ENCODE measurements around the gene ANKRD17. TPM values are rescaled to one million over a fixed set of nuclear protein-coding genes. Genes with fewer than 3 reads are reported as not detected.
A peak's percentile ranks its signal among the peaks of the same experiment; 100 is the strongest.

ANKRD17 gene
- total RNA-seq, 5 donors from 2014 or later (not counting 1 experiment from before 2014, with no cell fraction given): 48.6 to 63.8 (median 51.8) TPM

DNA sequence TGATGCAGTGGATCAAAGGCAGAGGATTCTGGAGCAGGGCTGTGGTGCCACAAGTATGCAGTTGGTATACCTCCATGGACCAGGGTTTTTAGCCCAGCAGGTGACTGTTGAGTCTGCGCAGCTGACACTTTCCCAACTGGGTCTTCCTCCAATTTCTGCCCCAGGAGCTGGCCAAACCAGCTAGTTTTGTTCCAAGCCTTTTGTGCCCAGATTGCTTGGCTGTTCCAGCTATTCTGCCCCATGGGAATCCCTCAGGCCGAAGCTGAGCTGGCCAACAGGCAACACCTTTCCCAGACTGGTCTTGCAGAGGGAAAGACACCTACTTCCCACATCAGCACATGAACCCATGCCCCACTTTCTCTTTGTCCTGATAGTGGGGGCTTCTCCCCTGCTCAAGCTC, 22.8 kb upstream of the ANKRD17 start:
- peaks cover 73% of the 10 kb centered on the region for H3K36me3 Mint-ChIP-seq
- no peak for DNase-seq
- peaks cover 4 to 17% (median 10%) of the 10 kb centered on the region in 3 donors for H3K4me1 Mint-ChIP-seq

DNA sequence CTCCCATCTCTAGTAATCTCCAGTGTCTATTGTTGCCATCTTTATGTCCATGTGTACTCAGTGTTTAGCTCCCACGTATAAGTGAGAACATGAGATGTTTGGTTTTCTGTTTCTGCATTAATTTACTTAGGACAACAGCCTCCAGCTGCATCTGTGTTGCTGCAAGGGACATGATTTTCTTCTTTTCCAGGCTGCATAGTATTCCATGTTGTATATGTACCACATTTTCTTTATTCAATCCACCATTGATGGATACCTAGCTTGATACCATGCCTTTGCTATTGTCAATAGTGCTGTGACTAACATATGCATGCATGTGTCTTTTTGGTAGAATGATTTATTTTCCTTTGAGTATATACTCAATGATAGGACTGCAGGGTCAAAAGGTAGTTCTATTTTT, 18.6 kb upstream of the ANKRD17 start:
- no peaks in the 10 kb centered on the region for H3K9me3 ChIP-seq
- peaks cover 4 to 29% (median 12%) of the 10 kb centered on the region in 3 donors for H3K4me1 Mint-ChIP-seq
- peaks cover 56% of the 10 kb centered on the region for H3K36me3 Mint-ChIP-seq
- no peak for ATAC-seq (replicated peaks in 1 of 4)
- H3K9me3 Mint-ChIP-seq: peaks cover 0 to 15% (median 10%) of the 10 kb centered on the region in 3 donors
- POLR2A ChIA-PET: no interaction called here
- no peak for DNase-seq
- no peak overlapping the region for H3K4me3 Mint-ChIP-seq
- peaks cover 0 to 7% of the 10 kb centered on the region in 2 experiments for H3K27me3 ChIP-seq (replicated peaks in 1 of 2; ENCODE audit: control insufficient read depth in 2 of 2, extremely low read depth in 1 of 2, insufficient read depth in 2 of 2, low read length in 1 of 2)
- H3K36me3 ChIP-seq (ENCODE audit: control insufficient read depth in 2 of 2, extremely low read depth in 1 of 2, insufficient read depth in 1 of 2, low read length in 1 of 2): no peaks in the 10 kb centered on the region
- no CpG with 5 or more reads among the region's 1 CpG for WGBS (ENCODE audit: insufficient coverage)
- CTCF ChIA-PET: no interaction called here
- H3K27ac ChIP-seq (ENCODE audit: low read length): no peak overlapping the region
- no peak overlapping the region for H3K4me3 ChIP-seq (ENCODE audit: control insufficient read depth in 1 of 2, extremely low read depth in 1 of 2, low read length in 1 of 2)
- no peaks in the 10 kb centered on the region for H3K4me1 ChIP-seq (ENCODE audit: control insufficient read depth in 1 of 2, extremely low read depth in 1 of 2, insufficient read depth in 2 of 2, low read length in 2 of 2)
- no peaks in the 10 kb centered on the region for H3K27me3 Mint-ChIP-seq
- H3K27ac Mint-ChIP-seq: no peak overlapping the region

More for the DNA sequence above, 22.8 kb upstream of the ANKRD17 start:
- Histone ChIP-seq H3K4me3 (ENCODE audit: control insufficient read depth in 1 of 2, extremely low read depth in 1 of 2, low read length in 1 of 2) (no peak overlapping the region), H3K27ac (ENCODE audit: low read length) (no peak overlapping the region), H3K27me3 (replicated peaks in 1 of 2; ENCODE audit: control insufficient read depth in 2 of 2, extremely low read depth in 1 of 2, insufficient read depth in 2 of 2, low read length in 1 of 2) (peaks cover 0 to 7% of the 10 kb centered on the region in 2 experiments), H3K9me3 (no peaks in the 10 kb centered on the region), H3K36me3 (ENCODE audit: control insufficient read depth in 2 of 2, extremely low read depth in 1 of 2, insufficient read depth in 1 of 2, low read length in 1 of 2) (no peaks in the 10 kb centered on the region), H3K4me1 (ENCODE audit: control insufficient read depth in 1 of 2, extremely low read depth in 1 of 2, insufficient read depth in 2 of 2, low read length in 2 of 2) (no peaks in the 10 kb centered on the region)
- Mint-ChIP-seq H3K4me3 (no peak overlapping the region), H3K9me3 (peaks cover 0 to 17% (median 12%) of the 10 kb centered on the region in 3 donors), H3K27me3 (no peaks in the 10 kb centered on the region), H3K27ac (no peak overlapping the region)
- ChIA-PET POLR2A (no interaction called here), CTCF (no interaction called here)
- ATAC-seq (replicated peaks in 1 of 4): no peak
- WGBS (ENCODE audit: insufficient coverage): 100% methylated on average over 1 of the region's 2 CpGs

DNA sequence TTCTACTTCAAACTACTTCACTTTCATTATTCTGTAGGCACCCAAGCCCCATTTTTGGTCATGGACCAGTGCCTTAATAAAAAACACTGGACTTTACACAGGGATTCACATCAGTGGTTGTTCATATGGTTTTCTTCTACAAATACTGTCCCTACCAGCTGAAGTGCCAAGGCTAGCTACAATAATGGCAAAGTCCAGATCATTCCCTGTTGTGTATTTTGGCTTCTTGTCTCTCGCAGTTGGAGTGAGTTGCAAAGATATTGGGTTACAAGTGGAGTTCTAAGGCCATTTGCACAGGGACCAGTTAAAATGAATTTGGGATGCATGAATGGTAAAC, 16.7 kb upstream of the ANKRD17 start:
- ChIA-PET POLR2A (no interaction called here), CTCF (no interaction called here)
- Histone ChIP-seq H3K27me3 (replicated peaks in 1 of 2; ENCODE audit: control insufficient read depth in 2 of 2, extremely low read depth in 1 of 2, insufficient read depth in 2 of 2, low read length in 1 of 2) (no peaks in the 10 kb centered on the region), H3K27ac (ENCODE audit: low read length) (no peak overlapping the region), H3K4me3 (ENCODE audit: control insufficient read depth in 1 of 2, extremely low read depth in 1 of 2, low read length in 1 of 2) (no peak overlapping the region), H3K36me3 (ENCODE audit: control insufficient read depth in 2 of 2, extremely low read depth in 1 of 2, insufficient read depth in 1 of 2, low read length in 1 of 2) (no peaks in the 10 kb centered on the region), H3K9me3 (no peaks in the 10 kb centered on the region), H3K4me1 (ENCODE audit: control insufficient read depth in 1 of 2, extremely low read depth in 1 of 2, insufficient read depth in 2 of 2, low read length in 2 of 2) (no peaks in the 10 kb centered on the region)
- Mint-ChIP-seq H3K9me3 (peaks cover 0 to 15% (median 10%) of the 10 kb centered on the region in 3 donors), H3K4me3 (no peak overlapping the region), H3K36me3 (peaks cover 38% of the 10 kb centered on the region), H3K27me3 (no peaks in the 10 kb centered on the region), H3K4me1 (peaks cover 0 to 29% (median 9%) of the 10 kb centered on the region in 3 donors), H3K27ac (no peak overlapping the region)
- no CpG with 5 or more reads among the region's 1 CpG for WGBS (ENCODE audit: insufficient coverage)
- ATAC-seq (replicated peaks in 1 of 4) (no peak), DNase-seq (no peak)

DNA sequence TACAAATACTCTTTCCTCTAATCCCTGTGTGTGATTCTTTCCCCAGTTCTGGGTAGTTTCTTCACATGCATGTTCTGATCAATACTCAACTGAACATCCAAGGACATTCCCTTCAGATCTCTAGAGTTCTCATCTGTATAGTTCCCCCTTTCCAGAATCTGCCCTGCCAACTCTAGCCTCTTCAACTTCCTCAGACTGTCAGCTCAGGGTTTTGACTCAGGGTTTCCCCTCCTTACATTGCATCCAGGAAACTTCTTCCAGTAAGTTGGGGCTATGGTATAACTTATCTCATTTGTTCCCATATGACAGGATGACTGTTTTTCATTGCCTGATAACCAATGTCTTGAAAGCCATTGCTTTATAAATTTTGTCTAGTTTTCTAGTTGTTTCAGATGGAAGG, 14.2 kb upstream of the ANKRD17 start:
- DNase-seq (no peak), ATAC-seq (replicated peaks in 1 of 4) (no peak)
- Histone ChIP-seq H3K27me3 (replicated peaks in 1 of 2; ENCODE audit: control insufficient read depth in 2 of 2, extremely low read depth in 1 of 2, insufficient read depth in 2 of 2, low read length in 1 of 2) (no peaks in the 10 kb centered on the region), H3K4me3 (ENCODE audit: control insufficient read depth in 1 of 2, extremely low read depth in 1 of 2, low read length in 1 of 2) (no peak overlapping the region), H3K27ac (ENCODE audit: low read length) (no peak overlapping the region), H3K9me3 (no peaks in the 10 kb centered on the region), H3K4me1 (ENCODE audit: control insufficient read depth in 1 of 2, extremely low read depth in 1 of 2, insufficient read depth in 2 of 2, low read length in 2 of 2) (no peaks in the 10 kb centered on the region), H3K36me3 (ENCODE audit: control insufficient read depth in 2 of 2, extremely low read depth in 1 of 2, insufficient read depth in 1 of 2, low read length in 1 of 2) (no peaks in the 10 kb centered on the region)
- H3K4me1 Mint-ChIP-seq: peaks cover 0 to 12% (median 3%) of the 10 kb centered on the region in 3 donors
- H3K9me3 Mint-ChIP-seq: peaks cover 0 to under 1% (median 0%) of the 10 kb centered on the region in 3 donors
- POLR2A ChIA-PET: no interaction called here
- no peaks in the 10 kb centered on the region for H3K27me3 Mint-ChIP-seq
- CTCF ChIA-PET: no interaction called here
- peaks cover 22% of the 10 kb centered on the region for H3K36me3 Mint-ChIP-seq
- H3K4me3 Mint-ChIP-seq: no peak overlapping the region
- H3K27ac Mint-ChIP-seq: no peak overlapping the region

DNA sequence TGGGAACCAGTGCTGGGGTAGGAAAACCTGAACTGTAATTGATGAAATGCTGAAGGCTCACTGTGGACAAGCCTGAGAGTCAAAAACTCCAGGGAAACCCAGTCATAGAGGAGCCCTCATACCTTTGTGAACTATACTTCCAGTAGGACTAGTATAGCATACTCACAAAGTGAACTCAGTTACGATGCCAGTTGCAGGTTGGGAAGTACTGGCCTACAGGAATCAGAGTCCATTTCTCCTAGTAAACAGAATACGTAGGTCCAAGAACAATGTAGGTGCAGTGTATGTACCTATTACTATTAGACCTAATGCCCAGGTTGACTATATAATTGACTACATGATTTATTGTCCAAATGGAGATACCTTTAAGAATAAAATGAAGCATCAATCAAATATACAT, 8.5 kb upstream of the ANKRD17 start:
- ChIA-PET POLR2A (no interaction called here), CTCF (interaction anchor here in 1 of 2 donors (0.6 kb wide), 1 partner anchor 223 kb away, joined by 5 read pairs; no protein-coding TSS in a partner anchor)
- no peaks in the 10 kb centered on the region for H3K9me3 Mint-ChIP-seq
- no peaks in the 10 kb centered on the region for H3K36me3 Mint-ChIP-seq
- Histone ChIP-seq H3K36me3 (ENCODE audit: control insufficient read depth in 2 of 2, extremely low read depth in 1 of 2, insufficient read depth in 1 of 2, low read length in 1 of 2) (no peaks in the 10 kb centered on the region), H3K4me1 (ENCODE audit: control insufficient read depth in 1 of 2, extremely low read depth in 1 of 2, insufficient read depth in 2 of 2, low read length in 2 of 2) (no peaks in the 10 kb centered on the region), H3K27me3 (replicated peaks in 1 of 2; ENCODE audit: control insufficient read depth in 2 of 2, extremely low read depth in 1 of 2, insufficient read depth in 2 of 2, low read length in 1 of 2) (no peaks in the 10 kb centered on the region), H3K9me3 (no peaks in the 10 kb centered on the region), H3K4me3 (ENCODE audit: control insufficient read depth in 1 of 2, extremely low read depth in 1 of 2, low read length in 1 of 2) (no peak overlapping the region), H3K27ac (ENCODE audit: low read length) (no peak overlapping the region)
- ATAC-seq (replicated peaks in 1 of 4) (no peak), DNase-seq (no peak)
- H3K4me3 Mint-ChIP-seq: no peak overlapping the region
- H3K4me1 Mint-ChIP-seq: peaks cover 5 to 10% (median 8%) of the 10 kb centered on the region in 3 donors
- no peaks in the 10 kb centered on the region for H3K27me3 Mint-ChIP-seq
- WGBS (ENCODE audit: insufficient coverage): no CpG with 5 or more reads among the region's 2 CpGs
- no peak overlapping the region for H3K27ac Mint-ChIP-seq

DNA sequence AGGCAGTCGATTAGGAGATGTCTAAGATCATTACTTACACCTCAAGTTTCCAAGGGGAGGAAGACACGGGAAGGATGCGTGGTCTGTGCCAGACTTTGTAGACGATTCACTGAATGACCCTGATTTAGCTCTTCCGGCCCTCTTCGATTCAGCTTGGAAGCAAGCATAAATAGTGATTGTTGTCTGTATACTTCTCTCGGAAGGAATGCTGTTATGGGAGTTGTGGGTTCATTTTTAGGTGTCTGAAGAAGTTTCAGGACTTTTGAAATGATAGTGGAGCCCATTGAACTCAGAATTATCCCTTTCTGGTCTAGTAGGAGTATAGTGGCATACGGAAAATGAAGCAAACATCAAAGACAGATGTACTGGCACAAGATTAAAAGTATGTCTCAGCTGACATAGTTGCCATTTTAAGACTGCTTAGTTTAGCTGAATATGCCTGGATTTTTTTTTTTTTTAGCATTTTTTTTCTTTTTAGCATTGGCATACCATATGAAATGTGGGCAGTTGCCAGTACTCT, 1.0 kb upstream of the ANKRD17 start:
- peak overlapping the region; percentile 90 to 99 (median 99) for H3K4me3 Mint-ChIP-seq
- peak in 1 of 4 experiments; percentile 17 for ATAC-seq (replicated peaks in 1 of 4)
- DNase-seq: peak in 4 of 35 experiments; percentile 3 to 26 (median 10)
- WGBS (ENCODE audit: insufficient coverage): 0% methylated on average over 5 of the region's 8 CpGs
- H3K9me3 Mint-ChIP-seq: no peaks in the 10 kb centered on the region
- Histone ChIP-seq H3K4me3 (ENCODE audit: control insufficient read depth in 1 of 2, extremely low read depth in 1 of 2, low read length in 1 of 2) (peak overlapping the region; percentile 73 to 94), H3K9me3 (no peaks in the 10 kb centered on the region), H3K36me3 (ENCODE audit: control insufficient read depth in 2 of 2, extremely low read depth in 1 of 2, insufficient read depth in 1 of 2, low read length in 1 of 2) (no peaks in the 10 kb centered on the region), H3K4me1 (ENCODE audit: control insufficient read depth in 1 of 2, extremely low read depth in 1 of 2, insufficient read depth in 2 of 2, low read length in 2 of 2) (peaks cover 15 to 29% of the 10 kb centered on the region in 2 experiments), H3K27ac (ENCODE audit: low read length) (peak overlapping the region; percentile 93), H3K27me3 (replicated peaks in 1 of 2; ENCODE audit: control insufficient read depth in 2 of 2, extremely low read depth in 1 of 2, insufficient read depth in 2 of 2, low read length in 1 of 2) (no peaks in the 10 kb centered on the region)
- no peaks in the 10 kb centered on the region for H3K27me3 Mint-ChIP-seq
- H3K27ac Mint-ChIP-seq: peak overlapping the region; percentile 100
- POLR2A ChIA-PET: interaction anchor here (0.6 to 4.0 kb wide), 7 partner anchors 8 to 192 kb away, joined by 3 to 31 read pairs (median 3); partner anchors contain the start of gene COX18 (in 1 of the 2)
- H3K4me1 Mint-ChIP-seq: peaks cover 58 to 67% (median 62%) of the 10 kb centered on the region in 3 donors
- peaks cover 8% of the 10 kb centered on the region for H3K36me3 Mint-ChIP-seq
- CTCF ChIA-PET: interaction anchor here in 1 of 2 donors (0.8 to 4.3 kb wide), 4 partner anchors 8 to 192 kb away, joined by 3 to 49 read pairs (median 9); no protein-coding TSS in a partner anchor
